Endometrium (tissue), 2 donors: ENCODE measurements around the gene PKIB.
"Not testable (repeated sequence)": the region's sequence is repeated elsewhere in the genome, so short reads cannot be mapped to it uniquely, and the experiment has no call there.

Source experiments
- FAIRE-seq: peaks from 2 replicates; lab custom pipeline; 2012; peaks lifted over from hg19 to GRCh38; lab: Jason Lieb, UNC
- donor health status: control.
- donor health status: control.

Gene PKIB

DNA sequence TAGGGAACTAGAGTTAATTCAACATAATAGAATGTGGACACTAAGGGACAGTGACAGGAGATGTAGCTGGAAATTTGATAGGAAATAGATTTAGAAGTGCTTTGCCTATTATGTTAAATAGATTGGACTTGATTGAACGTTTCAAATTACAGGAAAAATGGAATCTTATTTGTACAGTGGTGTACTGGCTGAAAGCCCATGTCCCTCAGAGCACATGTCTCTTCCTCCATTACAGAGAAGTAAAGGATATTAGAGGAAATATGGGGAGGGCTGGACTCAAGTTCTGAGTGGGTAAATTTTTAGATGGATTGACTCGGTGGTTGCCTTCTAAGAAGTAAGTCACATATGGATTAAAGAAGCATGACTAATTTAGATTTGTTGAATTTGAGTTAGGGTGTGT is 11.4 kb downstream of the PKIB start:
- no peak for FAIRE-seq

DNA sequence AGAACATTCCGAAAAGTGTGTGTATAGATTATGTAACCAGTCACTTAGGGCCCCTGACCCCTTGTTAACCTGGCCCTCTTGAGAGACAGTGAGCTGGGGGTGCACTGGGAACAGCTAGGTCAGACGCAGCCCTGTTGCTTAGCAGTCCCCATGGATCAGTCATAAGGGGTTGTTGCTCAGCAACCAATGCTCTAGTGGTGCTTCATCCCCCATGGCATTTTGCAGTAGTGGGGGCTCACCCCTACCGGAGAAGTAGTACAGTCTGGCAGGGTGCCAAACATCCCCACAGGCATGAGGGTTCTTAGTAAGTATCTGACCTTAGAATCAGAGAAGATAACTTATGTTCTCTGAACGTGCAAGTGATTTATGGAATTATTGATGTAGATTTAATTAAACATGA is 12.3 kb downstream of the PKIB start:
- FAIRE-seq, result no peak

DNA sequence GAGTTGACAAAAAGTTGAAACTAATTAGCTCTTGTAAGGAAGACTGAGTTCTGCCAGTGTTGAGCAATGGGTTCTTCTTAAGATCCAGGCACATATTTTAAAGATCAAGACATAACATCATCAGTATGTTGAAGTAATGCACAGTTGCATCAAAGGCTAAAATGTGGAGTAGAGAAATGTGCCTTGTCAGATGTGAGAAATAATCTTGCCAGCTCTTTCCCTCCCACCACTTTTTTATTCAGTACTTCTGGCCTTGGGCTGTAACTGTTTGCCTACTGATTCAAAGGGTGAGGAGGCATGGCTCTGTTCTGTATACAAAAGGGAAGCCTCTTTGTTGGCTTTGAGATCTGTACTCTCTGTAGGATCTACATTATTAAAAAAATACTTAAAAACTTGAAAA is 13.1 kb downstream of the PKIB start:
- FAIRE-seq, result no peak

DNA sequence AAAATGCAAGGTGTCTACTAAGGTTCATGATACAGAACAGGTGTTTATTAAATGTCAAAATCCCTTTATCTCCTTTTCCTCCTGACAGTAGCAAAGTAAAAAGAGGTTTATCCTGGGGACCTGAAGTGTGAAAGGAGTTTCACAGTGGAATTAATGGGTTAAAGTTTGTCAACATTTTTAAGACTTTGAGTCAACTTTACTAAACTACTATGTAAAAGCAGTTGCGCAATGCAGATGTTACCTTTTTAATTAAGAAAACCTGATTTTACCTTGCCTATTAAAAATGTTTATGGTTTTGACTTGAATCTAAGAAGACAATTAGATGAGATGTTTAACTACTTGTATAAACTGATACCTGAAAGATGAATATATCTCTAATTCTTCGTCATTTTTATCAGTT is 14.6 kb downstream of the PKIB start:
- no peak for FAIRE-seq

DNA sequence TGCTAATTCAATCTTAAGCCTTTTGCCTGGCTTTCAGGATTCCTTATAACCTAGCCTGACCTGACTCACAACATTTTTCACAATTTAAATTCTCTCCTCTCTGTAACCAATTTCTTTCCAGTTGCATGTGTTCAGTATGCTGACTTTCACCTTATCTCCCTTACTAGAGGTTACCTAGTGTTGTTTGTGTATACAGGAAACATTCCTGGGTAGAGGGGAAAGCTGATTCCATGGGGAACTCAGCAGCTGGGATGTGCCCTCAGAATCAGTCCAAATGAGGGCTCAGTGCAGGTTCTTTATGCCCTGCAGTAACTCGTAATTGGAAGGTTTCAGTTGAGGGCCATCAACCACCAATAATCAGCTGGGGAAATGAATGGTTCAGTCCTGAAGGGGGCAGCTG is 18.5 kb downstream of the PKIB start:
- FAIRE-seq, result no peak

DNA sequence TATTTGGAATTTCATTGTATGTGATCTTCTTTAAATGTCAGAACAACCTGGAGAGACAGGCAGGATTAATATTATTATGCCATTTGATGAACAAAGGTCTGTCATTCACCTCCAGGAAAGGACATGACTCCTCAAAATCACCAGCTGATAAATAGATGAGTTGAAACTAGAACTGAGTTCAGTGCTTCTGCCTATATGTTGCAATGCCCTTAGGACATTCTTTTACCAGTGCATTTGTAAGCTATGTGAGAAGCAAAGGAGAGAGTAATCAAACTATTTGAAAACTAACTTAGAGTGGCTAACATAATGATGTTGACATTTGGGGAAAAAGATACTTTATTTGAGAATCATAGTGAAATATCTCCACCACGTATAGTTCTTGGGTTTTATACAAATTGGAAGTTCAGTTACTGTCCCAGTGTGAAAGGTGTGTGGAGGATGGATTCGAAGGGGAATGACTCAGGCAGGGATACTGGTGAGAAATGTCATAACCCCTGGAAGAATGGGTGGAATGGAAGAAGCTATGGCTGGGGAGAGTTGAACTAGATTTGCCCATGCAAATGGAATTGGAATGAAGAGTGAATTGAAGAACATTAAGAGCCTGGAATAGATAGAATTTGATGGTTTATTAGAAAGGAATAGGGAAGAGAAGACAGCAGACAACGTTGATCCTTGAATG is 21.5 kb downstream of the PKIB start:
- no peak for FAIRE-seq

DNA sequence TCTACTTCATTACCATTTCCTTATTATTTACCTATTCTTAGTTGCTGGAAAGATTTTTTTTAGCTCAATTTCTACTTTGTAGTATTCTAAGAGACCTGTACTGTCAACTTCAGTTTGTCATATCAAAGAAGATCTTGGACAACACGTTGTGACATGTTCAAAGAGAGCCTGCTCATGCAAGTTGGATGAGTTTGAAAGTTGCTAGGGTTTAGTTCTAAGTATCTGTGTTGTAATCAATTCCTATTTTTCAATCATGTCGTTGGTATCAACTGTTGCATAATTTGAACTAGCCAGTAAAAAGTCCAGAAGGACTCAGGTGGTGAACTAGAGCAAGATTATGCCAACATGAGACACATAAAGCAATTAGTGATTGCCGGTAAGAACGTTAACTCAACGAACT is 30.2 kb downstream of the PKIB start:
- no peak for FAIRE-seq

DNA sequence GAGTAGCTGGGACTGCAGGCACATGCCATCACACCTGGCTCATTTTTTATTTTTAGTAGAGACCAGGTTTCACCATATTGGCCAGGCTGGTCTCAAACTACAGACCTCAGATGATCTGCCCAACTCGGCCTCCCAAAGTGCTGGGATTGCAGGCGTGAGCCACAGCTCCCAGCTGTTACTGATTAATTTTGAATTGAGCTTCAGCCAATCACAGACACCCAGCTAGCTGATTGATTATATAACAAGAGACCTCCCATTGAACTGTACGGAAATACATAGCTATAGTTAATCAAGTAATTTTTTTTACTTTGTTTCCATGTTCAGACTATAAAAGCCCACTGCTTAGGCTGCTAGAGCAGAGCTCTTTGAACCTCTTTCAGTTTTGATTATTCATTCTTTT is 31.6 kb downstream of the PKIB start:
- FAIRE-seq, result no peak

DNA sequence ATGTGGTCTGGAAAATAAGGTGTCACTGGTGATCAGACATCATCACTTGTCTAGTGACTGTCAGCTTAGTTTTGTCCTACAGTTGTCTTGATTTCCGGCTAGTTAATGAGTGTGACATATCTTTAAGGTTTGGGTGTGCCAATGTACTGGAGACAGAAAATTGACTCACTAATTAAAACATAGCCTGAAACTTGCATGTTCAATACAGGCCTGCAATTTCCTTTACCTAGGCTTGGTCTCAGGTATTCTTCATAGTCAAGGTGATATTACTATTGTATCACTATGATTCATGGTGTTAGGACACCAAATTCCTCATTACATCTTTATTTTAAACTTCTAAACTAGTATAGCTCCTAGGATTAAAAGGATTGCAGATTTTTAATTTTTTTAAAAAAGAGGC is 32.4 kb downstream of the PKIB start:
- FAIRE-seq, result not testable (repeated sequence)

DNA sequence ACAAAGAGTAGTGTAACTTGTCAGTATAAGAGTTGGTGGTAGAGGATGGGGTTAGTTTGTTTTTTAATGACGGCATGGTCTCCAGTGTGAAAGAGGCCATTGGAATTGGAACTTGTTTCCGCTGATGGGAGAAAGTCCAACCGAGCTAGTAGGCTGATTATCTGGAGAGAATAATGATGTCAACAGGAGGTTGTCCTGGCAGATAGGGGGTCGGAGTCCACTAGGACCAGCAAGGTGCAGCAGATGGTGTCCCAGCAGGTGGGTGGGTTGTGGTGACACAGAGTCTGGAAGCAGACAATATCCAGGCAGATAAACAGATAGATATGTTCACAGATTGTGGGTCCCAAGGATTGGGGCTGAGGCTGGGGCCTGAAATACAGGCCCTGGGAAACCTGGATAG is 35.1 kb downstream of the PKIB start:
- no peak for FAIRE-seq

DNA sequence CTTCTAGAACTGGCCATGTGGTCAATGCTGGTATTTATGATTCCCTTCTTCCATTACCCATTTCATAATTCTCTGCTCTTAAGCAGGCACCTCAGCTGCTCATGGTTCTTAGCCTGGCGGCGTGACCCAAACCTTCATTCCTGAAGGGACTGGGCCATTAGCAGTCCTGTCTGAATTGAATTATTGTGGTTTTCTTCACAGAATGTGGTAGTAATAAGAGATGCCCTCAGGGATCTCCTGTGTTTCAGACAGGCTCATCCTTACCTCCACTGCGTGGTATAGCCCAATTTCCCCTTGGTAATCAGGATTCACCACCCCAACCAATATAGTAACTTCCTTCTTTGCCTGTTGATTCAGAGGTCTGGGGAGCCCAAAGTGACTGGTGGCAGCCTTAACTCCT is 37.6 kb downstream of the PKIB start:
- no peak for FAIRE-seq

DNA sequence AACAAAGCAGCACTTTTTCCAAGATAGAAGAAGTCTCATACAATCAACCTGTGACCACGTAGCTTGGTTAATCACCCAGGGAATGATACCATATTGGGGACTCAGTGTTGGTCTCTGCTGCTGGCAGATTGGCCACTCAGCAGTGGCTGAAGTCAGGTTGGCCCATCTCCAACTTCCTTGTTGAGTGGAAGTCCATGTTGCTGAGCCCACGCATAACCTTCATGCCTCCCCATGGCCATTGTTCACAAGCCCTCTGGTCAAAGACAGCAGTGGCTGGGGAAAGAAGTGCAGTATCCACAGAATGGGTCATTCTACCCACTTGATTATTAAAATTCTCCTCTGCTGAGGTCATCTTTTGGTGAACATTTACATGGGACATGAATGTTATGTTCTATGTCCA is 38.5 kb downstream of the PKIB start:
- no peak for FAIRE-seq

DNA sequence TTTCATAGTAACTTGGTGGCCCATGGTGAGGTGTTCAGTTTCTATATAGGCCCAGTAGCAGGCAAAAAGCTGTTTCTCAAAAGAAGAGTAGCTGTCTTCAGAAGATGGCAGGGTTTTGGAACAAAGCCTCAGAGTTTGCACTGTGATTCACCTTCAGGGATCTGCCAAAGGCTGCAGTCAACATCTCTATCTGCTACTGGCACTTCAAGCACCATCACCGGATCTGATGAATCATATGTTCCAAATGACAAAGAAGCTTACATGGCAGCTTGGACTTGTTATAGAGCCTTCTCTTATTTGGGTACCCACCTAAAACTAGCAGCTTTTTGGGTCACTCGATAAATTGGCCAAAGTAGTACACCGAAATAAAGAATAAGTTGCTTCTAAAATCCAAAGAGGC is 39.5 kb downstream of the PKIB start:
- no peak for FAIRE-seq

DNA sequence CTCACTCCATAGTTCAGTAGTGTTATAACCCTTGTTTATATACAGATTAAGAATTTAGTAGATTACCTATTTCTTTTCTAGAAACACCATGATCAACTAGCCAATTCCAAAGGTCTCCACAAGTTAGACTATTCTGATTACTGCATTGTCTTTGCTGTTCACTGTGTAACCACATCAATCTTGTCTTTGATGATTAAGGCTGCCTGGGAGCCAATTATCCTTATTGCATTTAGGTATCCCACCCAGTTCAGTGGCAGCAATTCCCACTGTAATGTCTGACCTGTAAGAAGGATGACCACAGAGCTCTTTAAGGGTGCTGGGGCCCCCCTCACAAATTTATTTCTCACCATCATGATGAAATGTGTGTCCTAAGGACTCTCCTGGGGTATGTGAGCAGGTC is 40.2 kb downstream of the PKIB start:
- no peak for FAIRE-seq

DNA sequence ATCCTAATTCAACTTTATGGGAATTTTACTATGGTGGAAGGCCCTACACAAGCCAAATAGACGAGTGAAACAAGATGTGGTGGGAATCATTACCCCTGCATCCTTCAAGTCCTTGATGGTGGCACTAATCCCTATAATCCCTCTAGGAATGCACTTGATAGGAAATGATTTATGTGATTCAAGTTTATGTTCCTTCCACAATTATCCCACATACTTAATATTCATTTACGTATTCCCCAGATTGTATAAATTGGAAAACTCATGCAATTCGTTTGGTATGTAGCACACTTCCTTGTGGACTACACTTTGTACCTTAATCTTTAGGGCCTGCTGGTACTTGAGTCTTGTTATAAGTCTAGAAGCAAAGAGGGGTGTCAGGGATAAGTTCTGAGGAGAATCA is 40.8 kb downstream of the PKIB start:
- no peak for FAIRE-seq

DNA sequence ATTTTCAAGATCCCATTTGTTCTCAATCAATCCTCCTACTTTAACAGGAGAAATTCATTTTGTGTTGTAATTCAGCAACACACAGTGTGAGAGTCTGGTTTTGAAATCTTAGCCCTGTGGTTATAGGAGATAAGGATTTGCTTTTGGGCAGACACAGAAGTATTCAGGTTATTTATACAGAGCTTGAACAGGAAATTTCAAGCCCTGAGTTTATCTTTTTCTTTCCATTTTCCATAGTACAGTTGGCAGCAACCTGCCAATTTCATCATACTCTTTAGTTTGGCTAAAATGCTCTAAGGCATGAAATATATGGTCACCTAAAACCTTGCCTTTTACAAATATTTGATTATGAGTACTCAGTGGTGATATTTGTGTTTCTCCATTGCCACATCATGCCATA is 41.4 kb downstream of the PKIB start:
- no peak for FAIRE-seq

DNA sequence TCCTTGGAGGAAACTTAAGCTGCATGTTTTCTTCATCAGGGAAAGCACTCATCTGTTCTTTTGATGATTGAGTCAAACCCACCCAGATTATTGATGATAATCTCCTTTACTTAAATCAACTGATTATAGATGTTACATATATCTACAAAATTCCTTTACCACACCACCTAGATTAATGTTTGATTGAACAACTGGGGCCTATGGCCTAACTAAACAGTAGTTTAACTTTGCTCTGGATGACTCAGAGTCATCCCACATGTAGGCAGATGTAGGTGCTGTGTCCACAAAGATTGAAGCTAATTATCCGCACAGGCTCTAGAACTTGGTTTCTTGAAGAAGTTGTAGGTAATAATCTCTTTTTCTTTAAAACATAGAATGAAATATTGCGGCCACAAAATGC is 42.2 kb downstream of the PKIB start:
- no peak for FAIRE-seq

DNA sequence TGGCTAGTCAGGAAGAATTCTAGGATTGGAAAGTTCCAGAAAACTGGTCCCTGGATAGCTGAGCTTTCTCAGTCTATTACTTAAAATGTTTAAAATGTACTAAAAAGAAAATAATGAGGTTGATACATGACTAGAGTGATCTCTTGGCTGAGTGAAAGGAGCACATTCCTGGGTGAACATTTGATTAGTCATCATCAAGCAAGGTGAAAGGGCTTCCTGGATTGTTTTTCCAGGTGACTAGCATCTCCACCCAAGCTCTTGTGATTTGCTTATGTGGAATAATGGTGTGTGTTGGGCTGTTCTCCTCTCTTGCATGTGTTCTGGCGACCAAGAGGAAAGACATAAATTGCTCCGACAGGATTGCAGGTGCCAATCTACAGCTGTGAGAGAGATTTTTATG is 42.9 kb downstream of the PKIB start:
- FAIRE-seq, result no peak

DNA sequence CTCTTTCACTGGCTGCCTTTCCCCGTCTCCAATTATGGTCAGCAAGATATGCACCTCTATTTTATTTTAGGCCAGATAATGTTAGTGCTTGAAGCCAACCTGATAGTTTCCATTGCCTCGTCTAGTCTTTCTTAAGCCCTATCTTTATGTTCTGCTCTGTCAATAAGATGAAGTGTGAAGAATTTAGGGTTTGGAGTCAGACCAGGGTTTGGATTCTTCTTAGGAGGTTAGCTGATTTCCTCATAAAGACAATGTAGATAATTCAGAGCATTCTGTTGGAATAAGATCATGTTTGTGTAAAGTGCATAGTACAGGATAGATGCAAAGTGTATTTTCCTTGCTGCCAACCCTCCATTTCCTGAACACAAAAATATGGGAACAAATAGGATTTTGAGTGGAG is 43.8 kb downstream of the PKIB start:
- no peak for FAIRE-seq

DNA sequence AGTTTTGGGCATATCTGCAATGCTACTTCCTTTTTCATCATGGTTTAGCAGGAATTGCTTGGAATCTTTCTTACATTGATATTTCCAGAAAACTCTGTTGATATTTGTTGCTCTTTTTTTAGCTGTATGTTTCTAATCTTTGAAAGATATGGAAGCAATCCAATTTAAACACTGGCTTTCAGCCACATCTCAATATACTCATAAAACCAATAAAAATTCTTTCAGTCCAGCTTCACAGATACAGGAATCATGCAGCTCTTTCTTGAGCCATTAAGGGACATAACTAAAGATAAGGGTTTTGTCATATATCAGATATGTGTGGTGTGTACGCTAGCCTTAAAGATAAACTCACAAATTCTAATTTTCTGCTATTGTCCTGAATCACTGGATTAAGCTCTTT is 47.4 kb downstream of the PKIB start:
- no peak for FAIRE-seq

DNA sequence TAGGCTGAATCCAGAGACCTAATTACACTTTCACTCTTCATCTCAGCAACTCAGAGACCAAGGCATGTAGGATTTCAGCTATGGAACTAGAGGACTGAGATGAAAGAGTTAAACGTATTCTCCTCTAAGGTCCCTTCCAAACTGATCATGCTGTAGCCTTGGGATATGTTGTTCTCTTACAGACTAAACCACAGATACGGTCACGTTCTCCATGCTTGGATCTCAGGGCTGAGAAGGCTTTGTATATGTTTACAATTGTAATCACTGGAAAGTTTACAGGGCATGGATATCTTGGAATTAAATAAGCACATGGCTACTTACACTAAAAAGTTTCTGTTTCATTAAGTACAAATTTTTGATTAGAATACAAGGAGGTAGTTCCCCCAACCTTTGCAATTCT is 50.1 kb downstream of the PKIB start:
- FAIRE-seq, result no peak

DNA sequence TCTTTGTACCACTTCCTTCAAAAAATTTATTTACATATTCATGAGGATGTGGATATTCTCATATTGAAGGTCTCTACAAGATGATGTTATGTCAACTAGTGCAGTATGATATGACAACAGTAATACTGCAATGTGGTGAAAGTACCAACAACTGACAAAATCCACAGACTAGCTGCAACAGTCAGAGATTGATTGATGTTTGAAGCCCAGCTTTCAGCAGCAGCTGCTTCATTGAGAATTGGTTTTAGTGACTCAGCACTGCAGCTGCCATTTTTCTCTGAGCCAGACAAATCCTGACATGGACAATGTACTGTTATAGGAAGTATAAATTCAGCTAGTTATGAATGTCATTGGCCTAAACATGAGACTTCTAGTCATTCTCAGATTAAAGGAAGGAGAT is 53.8 kb downstream of the PKIB start:
- FAIRE-seq, result no peak

DNA sequence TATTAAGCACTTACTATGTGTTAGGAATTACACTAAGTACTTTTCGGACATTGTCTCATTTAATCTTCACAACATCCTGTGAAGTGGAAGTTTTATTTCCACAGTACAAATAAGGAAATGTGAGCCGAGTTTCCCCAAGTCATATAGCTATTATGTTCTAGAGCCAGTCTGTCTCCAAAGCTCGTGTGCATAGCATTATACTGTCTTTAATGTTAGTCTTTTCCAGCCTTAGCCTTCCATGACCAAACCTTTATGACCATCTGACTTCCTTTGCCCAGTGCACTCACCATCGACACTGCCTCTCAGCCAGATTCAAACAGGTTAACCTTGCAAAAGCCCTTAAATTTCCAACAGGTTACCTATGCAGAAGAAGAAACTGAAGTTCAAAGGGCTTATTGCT is 55.7 kb downstream of the PKIB start:
- FAIRE-seq, result no peak

DNA sequence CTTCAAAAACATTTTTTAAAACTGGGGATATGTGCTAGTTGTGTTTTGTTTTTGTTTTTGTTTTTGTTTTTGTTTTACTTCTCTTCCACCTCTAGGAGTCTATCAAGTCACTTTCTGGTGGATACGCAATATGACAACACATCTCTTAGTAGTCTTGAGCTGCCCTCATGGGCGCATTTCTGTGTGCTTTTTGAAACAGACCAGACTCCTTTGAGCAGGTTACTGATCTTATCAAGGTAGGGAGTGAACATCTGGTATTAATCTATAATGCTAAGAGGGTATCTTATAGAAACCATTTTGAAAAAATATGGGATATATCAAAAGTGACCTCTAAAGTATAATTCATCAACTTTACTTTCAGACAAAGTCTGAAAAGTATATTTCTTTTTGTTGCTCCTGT is 56.2 kb downstream of the PKIB start:
- no peak for FAIRE-seq

DNA sequence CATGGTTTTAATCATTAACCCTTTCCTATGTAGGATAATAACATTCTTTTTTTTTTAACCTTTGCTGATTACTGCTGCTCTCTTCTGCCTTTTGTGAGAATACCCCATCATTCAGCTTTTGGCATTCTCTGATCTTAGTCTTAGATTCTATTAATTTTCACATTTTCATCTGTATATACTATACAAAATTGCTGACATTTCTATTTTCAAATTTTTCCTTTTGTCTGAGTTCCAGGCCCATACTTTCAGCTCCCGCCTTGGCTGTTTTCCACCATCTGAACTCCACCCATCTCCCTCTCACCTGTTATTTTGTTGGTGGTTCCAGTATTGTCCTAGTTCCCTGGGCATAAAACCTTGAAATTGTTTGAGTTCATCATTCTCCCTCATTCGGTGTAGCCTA is 59.2 kb downstream of the PKIB start:
- no peak for FAIRE-seq
